ENCODE results near the gene ZNF749.

The ZNF749 gene

DNA sequence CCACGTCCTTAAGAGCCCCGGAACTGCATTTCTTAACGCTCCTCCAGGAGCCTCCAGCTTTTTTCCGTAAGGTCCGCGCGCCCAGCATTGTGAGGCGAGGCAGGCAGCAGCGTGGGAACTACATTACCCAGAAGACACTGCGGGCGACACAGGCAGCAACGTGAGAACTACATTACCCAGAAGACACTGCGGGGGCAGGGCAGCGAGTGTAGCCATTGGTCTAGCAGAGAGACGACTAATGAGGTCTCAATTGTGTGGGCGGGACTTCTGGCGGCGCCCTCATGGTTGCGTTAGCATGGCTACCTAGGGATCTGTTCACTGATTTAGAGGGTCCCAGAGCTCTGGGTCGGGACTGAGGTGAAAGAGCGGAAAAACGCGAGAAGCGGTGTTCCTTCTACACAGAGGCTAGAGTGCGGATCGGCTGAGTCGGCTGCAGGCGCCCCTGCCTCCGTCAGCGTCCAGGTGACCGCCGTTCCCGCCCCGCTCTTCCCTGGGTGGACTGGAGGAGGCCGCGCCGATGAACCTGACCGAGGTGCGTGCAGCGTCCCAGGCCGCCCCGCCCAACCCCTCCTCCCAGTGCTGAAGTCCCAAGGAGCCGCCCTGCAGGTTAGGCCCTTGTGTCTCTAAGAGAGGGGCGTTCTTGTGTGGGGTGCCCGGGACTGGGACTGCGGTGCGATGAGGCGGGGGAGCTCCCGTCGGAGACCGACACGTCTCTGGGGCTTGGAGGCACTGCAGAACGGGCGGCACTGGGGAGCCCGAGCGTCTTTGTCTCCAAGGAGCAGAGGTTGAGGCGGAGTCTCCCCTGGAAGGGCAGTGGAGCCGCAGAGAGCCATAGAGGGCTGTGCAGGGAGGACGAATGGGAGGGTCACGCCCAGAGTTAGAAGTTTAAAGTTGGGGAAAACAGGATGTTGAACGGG, at the start of gene ZNF749:
Gene ZNF749, plus strand, starts transcription at position 264 of the 917 bp plus-strand sequence. Its CDS starts 254 bp downstream, at position 518.
- DNase-seq, result peak; percentile 99

DNA sequence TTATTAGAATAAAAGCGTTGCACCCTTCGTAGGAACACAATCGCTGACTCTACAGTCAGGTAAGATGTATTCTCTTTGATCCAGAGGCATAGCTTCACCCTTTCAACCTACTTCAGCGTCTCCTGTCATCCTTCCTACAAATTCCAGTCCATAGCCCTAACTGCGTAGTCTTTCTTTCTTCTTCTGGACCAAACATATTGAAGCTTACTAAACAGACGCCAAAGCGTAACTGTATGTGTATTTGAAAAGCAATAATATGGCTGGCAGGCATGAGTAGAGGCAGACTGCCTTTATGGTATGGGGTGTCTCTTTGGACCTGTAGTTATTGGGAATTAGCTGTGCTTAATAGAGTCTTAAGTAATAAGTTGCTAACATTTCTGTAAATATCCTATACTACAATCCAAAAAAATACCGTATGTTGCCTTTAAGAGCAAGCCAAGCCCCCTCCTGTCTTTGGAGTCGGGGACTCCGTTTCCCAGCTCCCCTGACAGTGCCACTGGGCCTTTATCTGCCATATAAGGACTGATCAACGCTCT, 45.9 kb upstream of the ZNF749 start:
- DNase-seq, result no peak

DNA sequence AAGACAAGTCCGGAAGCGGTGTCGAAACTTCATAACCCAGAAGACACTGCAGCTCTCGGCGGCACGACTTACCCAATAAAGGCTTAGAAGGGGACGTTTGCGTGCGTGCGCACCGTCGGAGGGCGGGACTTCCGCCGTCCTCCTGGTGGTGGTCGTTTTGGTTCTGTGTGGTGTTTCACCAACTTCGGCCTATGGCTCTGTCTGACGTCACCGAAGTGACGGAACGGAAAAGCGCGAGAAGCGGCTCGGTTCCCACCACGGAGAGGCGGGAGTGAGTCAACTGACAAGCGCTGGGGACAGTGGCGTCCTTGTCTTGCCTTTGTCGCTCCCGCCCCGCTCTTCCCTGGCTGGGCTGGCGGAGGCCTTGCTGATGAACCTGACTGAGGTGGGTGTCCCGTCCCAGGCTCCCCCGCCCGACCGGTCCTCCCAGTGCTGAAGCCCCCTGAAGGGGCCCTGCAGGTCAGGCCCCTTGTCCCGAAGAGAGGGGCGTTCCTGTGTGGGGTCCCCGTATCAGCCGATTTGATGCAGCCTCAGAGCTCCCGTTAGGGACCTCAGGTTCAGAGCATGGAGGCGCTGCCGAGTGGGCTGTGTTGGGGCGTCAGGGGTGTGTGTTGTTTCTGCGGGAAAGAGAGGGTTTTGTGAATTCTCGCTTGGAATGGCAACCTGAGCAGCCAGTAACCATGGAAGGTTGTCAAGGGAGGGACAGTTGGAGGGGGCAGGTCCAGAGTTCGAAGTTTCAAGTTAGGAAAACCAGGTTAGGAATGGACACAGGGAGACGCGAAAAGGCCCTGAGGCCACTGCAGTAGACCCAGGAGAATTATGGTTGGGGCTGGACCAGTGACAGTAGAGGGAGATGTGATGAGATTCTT, 45.2 kb upstream of the ZNF749 start, which contains the start of gene ZNF548:
Gene ZNF548, plus strand, starts transcription at position 125 of the 869 bp plus-strand sequence. Its CDS starts 246 bp downstream, at position 371.
- peak; percentile 98 for DNase-seq

DNA sequence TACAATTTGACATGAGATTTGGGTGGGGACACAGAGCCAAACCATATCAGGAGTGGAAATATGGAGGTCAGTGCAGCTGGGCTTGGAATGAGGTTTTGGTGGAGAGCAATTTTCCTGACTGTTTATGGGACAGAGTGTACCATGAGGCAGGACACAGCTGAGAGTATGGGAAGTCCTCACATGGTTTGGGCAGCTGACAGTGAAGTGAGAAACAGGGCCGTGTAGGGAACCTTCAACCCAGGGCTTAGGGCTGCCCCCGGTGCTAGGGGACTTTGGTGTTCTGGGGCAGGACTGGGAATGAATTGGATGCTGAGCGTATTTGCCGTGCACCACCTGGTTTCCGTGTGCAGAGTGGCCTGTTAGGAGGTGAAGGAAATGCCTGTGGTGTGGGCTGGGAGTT, 39.4 kb upstream of the ZNF749 start:
- no peak for DNase-seq

DNA sequence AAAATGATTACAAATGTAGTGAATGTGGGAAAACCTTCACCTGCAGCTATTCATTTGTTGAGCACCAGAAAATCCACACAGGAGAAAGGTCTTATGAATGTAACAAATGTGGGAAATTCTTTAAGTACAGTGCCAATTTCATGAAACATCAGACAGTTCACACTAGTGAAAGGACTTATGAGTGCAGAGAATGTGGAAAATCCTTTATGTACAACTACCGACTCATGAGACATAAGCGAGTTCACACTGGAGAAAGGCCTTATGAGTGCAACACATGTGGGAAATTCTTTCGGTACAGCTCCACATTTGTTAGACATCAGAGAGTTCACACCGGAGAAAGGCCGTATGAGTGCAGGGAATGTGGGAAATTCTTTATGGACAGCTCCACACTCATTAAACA, 36.3 kb upstream of the ZNF749 start:
- DNase-seq, result no peak

DNA sequence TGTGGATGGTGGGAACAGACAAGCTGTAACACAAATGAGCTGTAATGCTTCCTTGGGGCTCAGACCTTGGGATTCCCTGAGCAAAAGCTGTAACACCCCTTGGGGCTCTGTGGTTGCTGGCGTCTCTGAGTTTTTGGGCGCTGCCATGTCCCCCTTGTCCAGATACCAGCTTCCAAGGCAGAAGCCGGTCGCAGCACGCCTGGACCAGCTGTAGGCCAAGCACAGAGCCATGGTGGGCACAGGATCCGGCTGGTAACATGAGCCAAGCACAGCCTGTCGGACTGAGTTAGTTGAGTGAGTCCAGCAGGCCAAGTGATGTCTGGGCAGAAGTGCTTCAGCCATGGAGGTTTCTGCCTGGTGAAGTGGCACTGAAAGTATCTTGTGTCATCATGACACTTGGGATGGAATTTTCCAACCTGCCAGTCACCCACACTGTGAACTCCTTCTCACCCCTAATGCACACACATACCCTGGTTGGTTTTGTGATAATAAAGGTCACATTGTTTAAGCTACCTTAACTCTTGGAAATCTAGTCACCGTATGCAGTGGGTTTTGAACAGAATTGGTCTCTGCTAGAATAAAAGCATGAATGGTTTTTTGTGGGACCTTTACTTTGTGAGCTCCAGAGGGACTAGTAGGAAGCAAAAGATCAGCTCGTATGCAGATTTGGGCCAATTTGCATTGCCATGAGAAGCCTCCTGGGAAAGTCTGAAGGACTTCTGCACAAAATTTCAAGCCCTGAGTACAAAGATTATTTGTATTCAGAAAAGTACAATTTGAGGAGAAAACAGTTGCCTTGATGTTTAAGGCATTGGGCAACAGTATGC, 31.2 kb upstream of the ZNF749 start:
- DNase-seq, result no peak

DNA sequence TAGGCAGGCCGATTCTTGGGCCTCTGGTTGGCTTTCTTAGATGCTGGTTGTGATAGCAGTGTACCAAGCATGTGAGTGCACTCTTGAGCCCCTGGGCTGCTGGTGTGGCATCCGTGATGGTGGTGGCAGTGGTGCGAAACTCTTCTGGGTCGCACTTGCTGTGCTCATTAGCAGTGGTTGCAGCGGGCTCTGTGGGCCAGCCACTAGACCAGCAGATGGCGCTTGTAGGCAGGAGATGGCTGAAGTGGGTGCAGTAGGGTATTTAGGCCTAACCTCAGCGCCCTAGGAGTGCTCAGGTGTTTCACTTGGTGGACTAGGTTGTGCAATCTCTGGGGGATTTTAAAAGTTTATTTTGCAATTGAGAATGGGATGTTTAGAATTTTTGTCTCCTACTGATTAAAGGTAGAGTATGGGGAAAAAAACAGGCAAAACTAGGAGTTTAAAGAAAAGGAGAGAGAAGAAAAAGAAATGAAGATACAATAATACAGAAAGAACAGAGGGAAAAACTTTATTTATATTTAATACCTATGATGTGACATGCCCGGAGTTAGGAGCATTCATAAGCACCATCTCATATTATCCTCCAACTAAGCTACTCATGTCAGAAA, 28.5 kb upstream of the ZNF749 start:
- peak; percentile 35 for DNase-seq

DNA sequence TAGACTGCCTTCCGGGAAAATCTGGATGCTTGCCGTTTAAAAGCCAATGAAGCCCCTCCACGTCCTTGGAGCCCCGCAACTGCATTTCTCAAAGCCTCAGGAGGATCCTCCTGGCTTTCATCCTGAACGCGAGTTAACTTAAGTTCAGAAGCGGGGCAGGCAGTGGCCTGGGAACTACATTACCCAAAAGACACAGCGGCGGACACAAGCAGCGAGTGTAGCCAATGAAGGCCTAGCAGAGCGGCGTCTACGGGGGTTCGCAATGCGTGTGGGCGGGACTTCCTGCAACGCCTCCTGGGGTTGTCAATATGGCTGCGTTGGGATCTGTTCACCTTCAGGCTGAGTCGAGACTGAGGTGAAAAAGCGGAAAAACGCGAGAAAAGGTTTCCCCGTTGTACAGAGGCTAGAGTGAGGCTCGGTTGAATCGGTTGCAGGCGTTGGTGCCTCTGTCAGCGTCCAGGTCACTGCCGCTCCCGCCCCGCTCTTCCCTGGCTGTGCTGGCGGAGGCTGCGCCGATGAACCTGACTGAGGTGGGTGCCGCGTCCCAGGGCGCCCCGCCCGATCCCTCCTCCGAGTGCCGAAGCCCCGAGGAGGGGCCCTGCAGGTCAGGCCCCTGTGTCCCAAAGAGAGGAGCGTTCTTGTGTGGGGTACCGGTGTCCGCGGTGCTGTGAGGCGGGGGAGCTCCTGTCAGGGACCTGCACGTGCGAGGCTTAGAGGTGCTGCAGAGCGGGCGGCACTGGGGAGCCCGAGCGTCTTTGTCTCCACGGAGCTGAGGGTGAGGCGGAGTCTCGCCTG, 24.1 kb upstream of the ZNF749 start, which contains the start of gene ZNF17:
Gene ZNF17, plus strand, starts transcription at position 285 of the 795 bp plus-strand sequence. CDS start 2,455 bp downstream, outside the sequence.
- DNase-seq, result peak; percentile 90

DNA sequence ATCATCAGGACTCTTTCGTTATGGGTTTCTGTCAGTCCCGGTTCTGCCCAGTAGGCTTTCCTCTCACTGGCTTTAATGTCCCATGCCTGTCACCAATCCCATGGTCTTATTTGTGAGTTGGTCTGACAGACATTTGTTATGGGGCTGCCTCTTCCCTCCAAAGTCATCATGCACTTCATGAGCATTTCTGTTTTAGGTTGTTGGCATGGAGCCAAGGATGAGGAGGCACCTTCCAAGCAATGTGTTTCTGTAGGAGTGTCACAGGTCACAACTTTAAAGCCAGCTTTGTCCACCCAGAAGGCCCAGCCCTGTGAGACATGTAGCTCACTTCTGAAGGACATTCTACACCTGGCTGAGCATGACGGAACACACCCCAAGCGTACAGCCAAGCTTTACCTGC, 15.7 kb upstream of the ZNF749 start:
- DNase-seq, result no peak

DNA sequence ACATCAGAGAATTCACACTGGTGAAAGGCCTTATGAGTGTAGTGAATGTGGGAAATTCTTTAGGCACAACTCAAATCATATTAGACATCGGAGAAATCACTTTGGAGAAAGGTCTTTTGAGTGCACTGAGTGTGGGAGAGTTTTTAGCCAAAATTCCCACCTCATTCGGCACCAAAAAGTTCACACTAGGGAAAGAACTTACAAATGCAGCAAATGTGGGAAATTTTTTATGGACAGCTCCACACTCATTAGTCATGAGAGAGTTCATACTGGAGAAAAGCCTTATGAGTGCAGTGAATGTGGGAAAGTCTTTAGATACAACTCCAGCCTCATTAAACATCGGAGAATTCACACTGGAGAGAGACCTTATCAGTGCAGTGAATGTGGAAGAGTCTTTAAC, 14.1 kb upstream of the ZNF749 start:
- DNase-seq, result no peak

DNA sequence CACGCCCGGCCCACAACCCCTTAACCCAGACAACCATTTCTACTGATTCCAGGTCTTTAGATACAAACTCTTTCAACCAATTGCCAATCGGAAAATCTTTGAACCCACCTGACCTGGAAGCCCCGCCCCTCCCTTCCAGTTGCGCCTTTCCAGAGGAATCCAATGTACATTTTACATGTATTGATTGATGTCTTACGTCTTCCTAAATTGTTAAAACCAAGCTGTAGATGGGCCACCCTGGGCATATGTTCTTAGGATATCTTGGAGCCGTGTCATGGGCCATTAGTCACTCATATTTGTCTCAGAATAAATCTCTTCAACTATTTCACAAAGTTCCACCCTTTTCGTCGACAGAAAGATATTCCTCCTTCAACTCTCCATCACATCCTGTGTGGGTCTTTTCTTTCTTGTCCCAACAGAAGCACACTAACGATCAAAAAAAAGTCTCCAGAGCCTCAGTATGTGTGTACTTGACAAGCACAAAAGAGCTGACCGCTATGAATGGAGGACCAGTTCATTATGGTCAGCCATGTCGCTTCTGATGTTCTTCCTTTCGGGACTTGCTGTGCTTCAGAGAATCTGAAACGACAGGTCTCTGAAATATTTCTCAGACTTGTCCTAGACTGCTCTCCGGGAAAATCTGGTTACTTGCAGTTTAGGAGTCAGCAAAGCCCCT, 601 bp upstream of the ZNF749 start:
- no peak for DNase-seq

DNA sequence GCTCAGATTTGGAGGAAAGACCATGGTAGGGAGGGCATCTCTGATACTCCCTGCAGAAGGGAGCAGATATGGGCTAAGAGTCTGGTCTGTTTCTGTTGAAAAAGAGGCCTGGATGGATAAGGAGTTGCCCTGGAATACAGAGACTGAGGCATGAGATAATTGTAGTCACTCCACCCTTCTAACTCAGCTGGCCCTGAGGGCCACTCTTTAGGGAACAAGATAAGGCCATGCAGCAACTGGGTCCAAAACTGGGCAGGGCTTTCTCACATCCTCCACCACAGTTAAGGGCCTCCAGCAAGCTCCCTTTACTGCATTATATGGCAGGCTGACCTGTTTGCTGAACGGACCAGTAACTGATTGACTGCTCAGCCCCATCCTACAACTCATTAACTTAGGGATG, 1.3 kb downstream of the ZNF749 start:
- DNase-seq, result no peak

DNA sequence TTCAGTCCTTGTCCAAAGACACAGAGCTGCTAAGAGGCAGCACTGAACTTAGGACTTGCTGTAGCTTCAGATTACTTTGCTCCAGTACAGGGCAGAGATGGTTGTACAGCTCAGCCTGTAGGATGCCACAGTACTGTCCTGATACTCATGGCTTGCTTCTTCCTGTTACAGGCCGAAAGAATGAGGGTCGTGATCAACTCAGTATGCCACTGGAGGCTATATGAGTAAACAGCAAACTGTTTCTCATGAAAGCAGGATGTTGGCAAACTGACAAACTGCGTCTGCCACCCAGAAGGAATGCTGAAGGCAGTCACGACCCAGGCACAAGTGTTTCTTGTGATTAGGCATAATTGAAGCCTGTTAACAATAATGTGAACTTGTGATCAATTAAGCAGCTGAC, 2.8 kb downstream of the ZNF749 start:
- DNase-seq, result no peak

DNA sequence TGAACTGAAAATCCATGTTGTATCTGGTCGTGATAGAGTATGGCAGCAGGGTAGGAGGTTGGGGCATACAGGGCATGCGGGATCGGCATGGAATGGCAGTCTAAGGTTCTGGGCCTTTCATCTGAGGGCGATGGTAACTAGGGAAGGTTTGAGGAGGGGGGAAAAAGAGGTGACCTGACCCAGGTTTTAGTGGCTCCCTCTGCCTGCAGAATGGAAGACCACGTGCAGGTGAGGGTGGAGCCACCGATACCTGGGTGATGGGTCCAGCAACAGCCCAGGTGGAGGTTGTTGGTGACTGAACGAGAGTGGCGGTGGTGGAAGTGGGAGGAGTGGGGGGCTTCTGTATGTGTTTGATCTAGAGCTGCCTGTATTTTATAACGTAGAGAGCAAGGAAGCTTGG, 3.8 kb downstream of the ZNF749 start:
- no peak for DNase-seq

DNA sequence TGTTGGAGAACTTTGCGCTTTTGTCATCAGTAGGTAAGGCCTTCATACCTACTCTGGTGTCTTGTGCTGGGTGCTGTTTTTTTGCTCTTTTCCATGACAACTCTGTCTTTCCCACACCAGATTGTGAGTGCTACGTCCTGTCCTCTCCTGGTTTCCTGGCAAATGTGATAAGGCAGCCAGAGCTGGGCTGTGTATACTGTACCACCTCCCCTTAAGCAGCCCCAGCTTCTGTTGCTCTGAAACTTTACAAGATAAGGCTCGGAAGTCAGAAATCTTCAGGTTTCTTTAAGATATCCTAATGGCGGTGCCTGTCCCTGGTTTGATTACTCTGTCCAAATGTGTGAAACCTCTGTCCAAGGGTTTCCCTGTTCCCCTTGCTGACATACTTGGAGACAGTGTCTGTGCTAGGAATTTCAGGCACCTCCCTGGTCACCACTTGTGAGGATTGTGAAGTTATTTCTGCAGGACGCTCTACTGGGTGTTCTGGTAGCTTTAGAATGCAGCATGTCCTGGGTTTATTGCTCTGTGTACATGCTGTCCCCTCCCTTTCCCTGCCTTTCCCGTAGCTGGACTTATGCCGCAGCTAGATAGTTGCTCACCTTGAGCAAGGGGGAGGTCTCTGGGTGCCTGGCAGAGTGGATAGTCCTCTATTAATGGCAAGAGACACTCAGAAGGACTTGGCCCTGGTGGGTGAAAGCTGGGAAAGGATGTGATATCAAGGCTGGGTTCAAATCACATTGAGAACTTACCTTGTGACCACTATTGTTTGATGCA, 7.0 kb downstream of the ZNF749 start:
- DNase-seq, result no peak

DNA sequence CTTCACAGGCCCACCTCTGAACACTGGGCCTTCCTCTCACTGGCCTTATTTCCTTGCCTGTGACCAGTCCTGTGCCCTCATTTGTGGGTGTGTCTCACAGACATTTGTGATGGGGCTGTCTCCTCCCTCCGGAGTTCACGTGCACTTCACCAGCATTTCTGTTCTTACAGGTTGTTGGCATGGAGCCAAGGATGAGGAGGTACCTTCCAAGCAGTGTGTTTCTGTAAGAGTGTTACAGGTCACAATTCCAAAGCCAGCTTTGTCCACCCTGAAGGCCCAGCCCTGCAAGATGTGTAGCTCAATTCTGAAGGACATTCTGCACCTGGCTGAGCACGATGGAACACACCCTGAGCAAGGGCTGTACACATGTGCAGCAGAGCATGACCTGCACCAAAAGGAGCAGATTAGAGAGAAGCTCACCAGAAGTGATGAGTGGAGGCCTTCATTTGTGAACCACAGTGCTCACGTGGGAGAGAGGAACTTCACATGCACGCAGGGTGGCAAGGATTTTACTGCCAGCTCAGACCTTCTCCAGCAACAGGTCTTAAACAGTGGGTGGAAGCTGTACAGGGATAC, 8.1 kb downstream of the ZNF749 start:
- DNase-seq, result no peak

DNA sequence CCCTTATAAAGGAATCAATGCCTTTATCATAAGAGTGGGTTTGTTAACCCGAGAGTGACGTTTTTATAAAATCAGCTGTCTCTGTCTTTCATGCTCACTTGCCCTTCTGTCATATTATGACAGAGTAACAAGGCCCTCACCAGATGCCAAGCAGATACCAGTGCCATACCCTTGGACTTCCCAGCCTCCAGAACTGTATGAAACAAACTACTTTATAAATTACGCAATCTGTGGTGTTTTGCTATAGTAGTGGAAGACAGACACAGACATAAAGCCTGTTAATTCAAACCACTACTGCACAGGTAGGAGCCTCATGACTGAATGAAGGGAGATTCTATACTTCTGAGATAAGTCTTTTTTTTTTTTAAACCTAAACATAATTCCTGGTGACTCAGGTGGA, 17.2 kb downstream of the ZNF749 start:
- no peak for DNase-seq

DNA sequence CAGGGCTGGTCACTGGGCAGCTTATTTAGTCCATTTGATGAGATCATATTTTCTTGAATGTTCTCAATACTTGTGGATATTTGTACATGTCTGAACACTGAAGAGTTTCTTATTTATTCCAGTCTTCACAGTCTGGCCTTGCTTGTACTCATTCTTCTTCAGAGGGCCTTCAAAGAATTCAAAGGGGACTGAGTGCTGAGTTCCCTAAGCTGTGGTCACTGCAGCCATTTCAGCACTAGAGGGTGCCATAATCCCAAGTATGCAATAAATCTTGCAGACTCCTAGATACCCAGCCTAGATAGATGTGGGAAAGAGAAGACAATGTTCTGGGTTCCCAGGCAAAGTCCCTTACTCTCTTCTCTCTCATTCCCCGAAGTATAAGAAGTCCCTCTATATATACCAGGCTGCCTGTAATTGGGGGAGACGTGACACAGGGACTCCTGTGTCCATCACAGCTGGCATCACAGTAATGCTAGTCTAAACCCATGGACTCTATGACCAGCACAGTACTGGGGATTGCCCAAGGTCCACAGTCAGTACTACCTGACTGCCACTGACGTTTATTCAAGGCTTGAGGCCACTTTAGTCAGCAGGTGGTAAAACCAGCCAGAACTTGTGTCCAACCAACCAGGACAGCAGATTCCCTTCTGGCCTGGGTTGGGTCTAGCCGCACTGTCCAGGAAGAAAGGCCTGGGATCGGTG, 30.7 kb downstream of the ZNF749 start:
- peak; percentile 3 for DNase-seq

DNA sequence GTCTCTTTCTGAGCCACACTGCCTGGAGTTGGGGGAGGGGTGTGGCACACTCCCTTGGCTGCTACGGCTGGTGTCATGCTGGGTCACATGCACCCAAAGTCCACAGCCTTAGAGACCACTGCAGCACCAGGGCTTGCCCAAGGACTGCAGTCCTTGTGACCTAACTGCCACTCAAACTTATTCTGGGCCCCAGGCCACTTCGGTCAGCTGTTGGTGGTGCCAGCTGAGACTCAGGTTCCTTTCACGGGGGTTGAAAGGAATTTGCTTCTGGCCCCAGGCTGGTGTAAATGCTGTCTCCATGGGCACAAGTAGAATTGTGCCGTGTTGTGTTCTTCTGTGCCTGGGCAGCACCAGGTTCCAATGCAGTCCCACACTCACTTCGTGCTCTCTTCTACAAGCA, 31.4 kb downstream of the ZNF749 start:
- DNase-seq, result no peak

All from NCI-H2171 treated with DMSO at 0.1 percent for 48 hours (cell line).